AG04450 (cell line): Measurements from ENCODE around the gene DAGLA. TPM values are rescaled to one million over a fixed set of nuclear protein-coding genes. Genes with fewer than 3 reads are reported as not detected.
A peak's percentile ranks its signal among the peaks of the same experiment; 100 is the strongest.

Source experiments
- CTCF ChIA-PET: fragments of 300-600, 350-600 bp; formaldehyde crosslinking; extraction: SDS; loops from one replicate; lab custom pipeline; 2022; ENCODE audit warnings: antibody characterized with exemption, inconsistent platforms; lab: Charles Lee
- POLR2A ChIA-PET: fragments of 350-600 bp; formaldehyde crosslinking; extraction: SDS; loops from one replicate; lab custom pipeline; 2021; ENCODE audit warnings: antibody characterized with exemption, inconsistent platforms; lab: Yijun Ruan, JAX
- DNase-seq: peaks from one replicate; pipeline ENCODE4 v3.0.0-alpha.2; 2011; ENCODE audit warnings: low read depth, low spot score
- H3K27ac ChIP-seq: one replicate; pipeline ENCODE4 v1.5.1; 2012; ENCODE audit warnings: low read depth, low read length, control low read depth
- H3K27me3 ChIP-seq: one replicate; pipeline ENCODE4 v1.6.0; 2012; ENCODE audit warnings: low read length; ENCODE audit not compliant: control insufficient read depth, insufficient read depth
- H3K4me3 ChIP-seq: 2 replicates; pipeline ENCODE4 v1.5.1; 2011; ENCODE audit warnings: mild to moderate bottlenecking, low read depth, low read length, control low read depth
- H3K9me3 ChIP-seq: 2 replicates; pipeline ENCODE4 v1.5.1; 2012; ENCODE audit warnings: low read length; ENCODE audit not compliant: control insufficient read depth, insufficient read depth
- polyA plus RNA-seq: library from polyadenylated mRNA; depleted of rRNA; stranded (reverse); fragments of >200 nt; gene quantifications from 2 replicates; pipeline ENCODE4 v1.2.3, GENCODE V29; 2011
- TF ChIP-seq, protein P1 (sequence below): IDR thresholded peaks from 2 replicates; pipeline ENCODE4 v1.5.1; 2011; ENCODE audit warnings: low read depth, low read length, control low read depth, inconsistent platforms

Gene DAGLA
- polyA plus RNA-seq, 1 experiment = 1.1 TPM

DNA sequence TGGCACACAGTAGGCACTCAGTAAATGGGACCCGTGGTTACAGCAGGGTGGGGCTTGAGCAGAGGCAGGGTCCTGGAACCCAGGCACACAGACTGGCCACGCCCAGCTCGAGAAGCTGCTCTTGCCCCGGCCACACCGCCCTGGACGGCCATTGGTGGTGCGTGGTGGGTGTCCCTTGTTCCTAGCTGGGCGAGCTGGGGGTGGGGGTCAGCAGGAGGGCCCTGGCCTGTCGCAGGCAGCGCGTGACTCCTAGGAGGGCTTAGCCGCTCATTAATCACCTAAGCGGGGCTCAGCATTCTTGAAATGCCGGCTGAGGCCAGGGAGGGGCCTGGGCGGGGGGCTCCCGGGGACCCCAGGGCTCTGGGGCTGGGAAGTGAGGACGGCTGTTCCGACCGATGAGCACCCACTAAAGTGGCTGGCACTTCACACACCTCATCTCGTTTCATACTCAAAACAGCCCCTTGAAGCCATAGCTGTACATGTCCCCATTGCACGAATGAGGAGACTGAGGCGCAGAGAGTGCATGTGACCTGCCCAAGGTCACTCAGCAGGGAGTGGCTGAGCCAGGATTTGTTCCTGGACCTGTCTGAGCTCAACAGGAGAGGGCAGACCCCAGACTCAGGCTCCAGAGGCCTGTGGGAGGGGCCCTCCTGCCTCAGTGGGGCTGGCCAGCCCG lies 83.9 kb downstream of the DAGLA start:
- TF ChIP-seq, protein P1, sequence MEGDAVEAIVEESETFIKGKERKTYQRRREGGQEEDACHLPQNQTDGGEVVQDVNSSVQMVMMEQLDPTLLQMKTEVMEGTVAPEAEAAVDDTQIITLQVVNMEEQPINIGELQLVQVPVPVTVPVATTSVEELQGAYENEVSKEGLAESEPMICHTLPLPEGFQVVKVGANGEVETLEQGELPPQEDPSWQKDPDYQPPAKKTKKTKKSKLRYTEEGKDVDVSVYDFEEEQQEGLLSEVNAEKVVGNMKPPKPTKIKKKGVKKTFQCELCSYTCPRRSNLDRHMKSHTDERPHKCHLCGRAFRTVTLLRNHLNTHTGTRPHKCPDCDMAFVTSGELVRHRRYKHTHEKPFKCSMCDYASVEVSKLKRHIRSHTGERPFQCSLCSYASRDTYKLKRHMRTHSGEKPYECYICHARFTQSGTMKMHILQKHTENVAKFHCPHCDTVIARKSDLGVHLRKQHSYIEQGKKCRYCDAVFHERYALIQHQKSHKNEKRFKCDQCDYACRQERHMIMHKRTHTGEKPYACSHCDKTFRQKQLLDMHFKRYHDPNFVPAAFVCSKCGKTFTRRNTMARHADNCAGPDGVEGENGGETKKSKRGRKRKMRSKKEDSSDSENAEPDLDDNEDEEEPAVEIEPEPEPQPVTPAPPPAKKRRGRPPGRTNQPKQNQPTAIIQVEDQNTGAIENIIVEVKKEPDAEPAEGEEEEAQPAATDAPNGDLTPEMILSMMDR = no peak
- no peak for DNase-seq
- POLR2A ChIA-PET = no interaction called here
- H3K27ac ChIP-seq = no peak overlapping the region
- H3K9me3 ChIP-seq = no peaks in the 10 kb centered on the region; the same call in 1 of the 2 replicates
- no peak overlapping the region for H3K4me3 ChIP-seq
- CTCF ChIA-PET = interaction anchor here (1.0 to 1.5 kb wide), 3 partner anchors 11 to 31 kb away, joined by 3 to 5 read pairs (median 4); no protein-coding TSS in a partner anchor
- H3K27me3 ChIP-seq = no peaks in the 10 kb centered on the region

- no peaks in the 10 kb centered on the region; the same call in 1 of the 2 replicates for H3K9me3 ChIP-seq
- no peak overlapping the region for H3K4me3 ChIP-seq
- TF ChIP-seq, protein P1 = no peak
- H3K27ac ChIP-seq = no peak overlapping the region
- H3K27me3 ChIP-seq = no peaks in the 10 kb centered on the region
- POLR2A ChIA-PET = no interaction called here
- no peak for DNase-seq
- CTCF ChIA-PET = interaction anchor here (1.0 to 1.5 kb wide), 4 partner anchors 11 to 31 kb away, joined by 3 to 5 read pairs (median 4); no protein-coding TSS in a partner anchor
These were observed 84.5 kb downstream of the DAGLA start for GRCh38 chr11:61764606-61765260.

DNA sequence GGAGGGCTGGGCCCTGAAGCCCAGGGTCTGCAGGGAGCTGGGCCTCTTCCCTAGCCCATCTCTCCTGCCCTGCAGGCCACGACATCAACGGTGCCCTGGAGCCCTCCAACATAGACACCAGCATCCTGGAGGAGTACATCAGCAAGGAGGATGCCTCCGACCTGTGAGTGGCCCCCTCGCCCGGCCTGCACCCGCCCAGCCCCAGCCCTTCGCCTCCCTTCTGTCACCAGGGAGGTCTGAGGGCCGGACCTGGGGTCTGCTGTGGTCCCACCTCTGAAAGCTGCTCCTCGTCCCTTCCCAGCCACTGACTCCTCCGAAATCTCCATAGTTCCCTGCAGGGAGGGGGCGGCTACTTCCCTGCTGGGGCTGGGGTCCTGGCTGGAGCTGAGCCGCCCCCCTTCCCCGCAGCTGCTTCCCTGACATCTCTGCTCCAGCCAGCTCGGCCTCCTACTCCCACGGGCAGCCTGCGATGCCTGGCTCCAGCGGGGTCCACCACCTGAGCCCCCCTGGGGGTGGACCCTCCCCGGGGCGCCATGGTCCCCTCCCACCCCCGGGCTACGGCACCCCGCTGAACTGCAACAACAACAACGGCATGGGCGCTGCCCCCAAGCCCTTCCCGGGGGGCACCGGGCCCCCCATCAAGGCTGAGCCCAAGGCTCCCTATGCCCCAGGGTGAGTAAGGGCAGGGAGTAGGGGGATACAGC lies 85.5 kb downstream of the DAGLA start:
- POLR2A ChIA-PET = interaction anchor here (0.7 kb wide), 1 partner anchor 34 kb away, joined by 3 read pairs; no protein-coding TSS in a partner anchor
- no peak for DNase-seq
- Histone ChIP-seq H3K27ac (peak overlapping the region; percentile 83), H3K4me3 (no peak overlapping the region), H3K27me3 (no peaks in the 10 kb centered on the region), H3K9me3 (no peaks in the 10 kb centered on the region; the same call in 1 of the 2 replicates)
- CTCF ChIA-PET = interaction anchor here (1.0 to 1.4 kb wide), 2 partner anchors 16 to 23 kb away, joined by 3 to 5 read pairs; no protein-coding TSS in a partner anchor
- TF ChIP-seq, protein P1 = no peak

GRCh38 chr11:61766353-61766841 lies 86.2 kb downstream of the DAGLA start:
- no peaks in the 10 kb centered on the region; the same call in 1 of the 2 replicates for H3K9me3 ChIP-seq
- TF ChIP-seq, protein P1 = no peak
- H3K27ac ChIP-seq = peak overlapping the region; percentile 83
- POLR2A ChIA-PET = interaction anchor here (0.7 kb wide), 1 partner anchor 34 kb away, joined by 3 read pairs; no protein-coding TSS in a partner anchor
- DNase-seq = peak; percentile 69
- CTCF ChIA-PET = interaction anchor here (1.2 to 1.5 kb wide), 2 partner anchors 13 to 19 kb away, joined by 3 to 7 read pairs; no protein-coding TSS in a partner anchor
- no peak overlapping the region for H3K4me3 ChIP-seq
- H3K27me3 ChIP-seq = no peaks in the 10 kb centered on the region
